ENCODE results near the gene SPI1.

Gene SPI1

DNA sequence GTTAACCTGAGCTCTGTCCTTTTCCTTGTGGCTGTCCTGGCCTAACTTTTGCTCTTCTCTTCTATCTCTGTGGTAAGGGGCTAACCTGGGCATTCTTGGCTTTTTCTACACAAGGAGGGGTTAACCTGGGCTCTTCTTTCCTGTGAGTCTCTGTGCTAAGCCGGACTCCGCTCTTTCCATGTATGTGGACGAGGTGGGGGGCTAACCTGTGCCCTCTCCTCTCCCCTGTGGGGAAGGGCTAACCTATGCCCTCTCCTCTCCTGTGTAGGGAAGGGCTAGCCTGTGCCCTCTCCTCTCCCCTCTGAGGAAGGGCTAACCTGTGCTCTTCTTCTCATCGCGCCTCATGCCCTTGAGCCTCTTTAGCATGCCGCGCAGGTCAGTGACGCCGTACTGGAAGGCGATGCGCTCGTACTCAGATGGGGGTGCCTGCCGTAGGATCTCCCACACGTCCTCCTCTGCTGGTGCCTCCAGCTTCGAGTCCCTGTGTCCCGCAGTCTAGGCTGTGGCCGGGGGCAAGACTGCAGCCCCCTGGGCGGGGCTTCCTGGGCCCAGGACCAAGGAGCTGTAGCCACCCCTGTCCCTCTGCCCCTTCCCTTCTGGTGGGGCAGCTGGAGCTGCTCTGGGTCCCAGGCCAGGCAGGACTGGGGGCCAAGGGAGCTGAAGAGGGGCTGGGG lies 32.3 kb downstream of the SPI1 start:
- no peaks in the 10 kb centered on the region for H3K79me2 ChIP-seq (ENCODE audit: control insufficient read depth, low read length)
- no peak overlapping the region for H3K4me2 ChIP-seq (ENCODE audit: low read length)
- H3K9me2 ChIP-seq (replicated peaks; ENCODE audit: control insufficient read depth, low read length) = no peaks in the 10 kb centered on the region
- H3K9me3 ChIP-seq (ENCODE audit: control insufficient read depth, insufficient read depth, low read length) = no peaks in the 10 kb centered on the region
- TF ChIP-seq, protein P1, sequence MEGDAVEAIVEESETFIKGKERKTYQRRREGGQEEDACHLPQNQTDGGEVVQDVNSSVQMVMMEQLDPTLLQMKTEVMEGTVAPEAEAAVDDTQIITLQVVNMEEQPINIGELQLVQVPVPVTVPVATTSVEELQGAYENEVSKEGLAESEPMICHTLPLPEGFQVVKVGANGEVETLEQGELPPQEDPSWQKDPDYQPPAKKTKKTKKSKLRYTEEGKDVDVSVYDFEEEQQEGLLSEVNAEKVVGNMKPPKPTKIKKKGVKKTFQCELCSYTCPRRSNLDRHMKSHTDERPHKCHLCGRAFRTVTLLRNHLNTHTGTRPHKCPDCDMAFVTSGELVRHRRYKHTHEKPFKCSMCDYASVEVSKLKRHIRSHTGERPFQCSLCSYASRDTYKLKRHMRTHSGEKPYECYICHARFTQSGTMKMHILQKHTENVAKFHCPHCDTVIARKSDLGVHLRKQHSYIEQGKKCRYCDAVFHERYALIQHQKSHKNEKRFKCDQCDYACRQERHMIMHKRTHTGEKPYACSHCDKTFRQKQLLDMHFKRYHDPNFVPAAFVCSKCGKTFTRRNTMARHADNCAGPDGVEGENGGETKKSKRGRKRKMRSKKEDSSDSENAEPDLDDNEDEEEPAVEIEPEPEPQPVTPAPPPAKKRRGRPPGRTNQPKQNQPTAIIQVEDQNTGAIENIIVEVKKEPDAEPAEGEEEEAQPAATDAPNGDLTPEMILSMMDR (IDR thresholded peaks at IDR 0.05; ENCODE audit: low read depth, low read length, poor library complexity, severe bottlenecking) = no peak
- no peak for TF ChIP-seq EZH2phosphoT487 (IDR thresholded peaks at IDR 0.05; ENCODE audit: borderline replicate concordance, low read length)
- no peaks in the 10 kb centered on the region for H3K36me3 ChIP-seq (ENCODE audit: control insufficient read depth, low read length)
- H3K4me3 ChIP-seq (ENCODE audit: low read length) = no peak overlapping the region
- H3K27me3 ChIP-seq (ENCODE audit: control insufficient read depth, low read length) = no peaks in the 10 kb centered on the region
- no peak overlapping the region for H3K27ac ChIP-seq (ENCODE audit: low read depth, low read length)
- no peaks in the 10 kb centered on the region for H3K4me1 ChIP-seq (ENCODE audit: control insufficient read depth, low read length)
- H4K20me1 ChIP-seq (ENCODE audit: control insufficient read depth, insufficient read depth, low read depth, low read length) = no peaks in the 10 kb centered on the region
- H3F3A ChIP-seq (ENCODE audit: control insufficient read depth, insufficient read depth) = no peaks in the 10 kb centered on the region

DNA sequence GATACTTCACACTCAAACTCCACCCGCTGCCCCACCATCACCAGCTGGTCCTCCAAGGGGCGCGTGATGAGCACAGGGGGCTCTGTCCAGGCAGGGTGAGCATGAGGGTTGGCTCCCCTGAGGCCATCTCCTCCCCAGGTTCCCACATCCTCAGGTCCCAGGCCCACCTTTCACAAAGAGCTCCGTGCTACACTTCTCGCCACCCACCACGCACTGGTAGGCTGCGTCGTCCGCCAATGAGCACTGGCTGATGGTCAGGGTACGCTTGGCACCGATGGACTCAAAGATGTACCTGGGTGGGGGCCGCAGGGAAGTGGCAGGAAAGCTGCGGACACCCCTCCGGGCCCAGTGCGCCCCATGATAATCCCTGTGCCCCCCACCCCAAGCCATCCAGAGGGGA lies 35.5 kb downstream of the SPI1 start:
- H3K79me2 ChIP-seq (ENCODE audit: control insufficient read depth, low read length) = no peaks in the 10 kb centered on the region
- H4K20me1 ChIP-seq (ENCODE audit: control insufficient read depth, insufficient read depth, low read depth, low read length) = no peaks in the 10 kb centered on the region
- no peaks in the 10 kb centered on the region for H3K9me2 ChIP-seq (replicated peaks; ENCODE audit: control insufficient read depth, low read length)
- H3K27me3 ChIP-seq (ENCODE audit: control insufficient read depth, low read length) = no peaks in the 10 kb centered on the region
- no peaks in the 10 kb centered on the region for H3K9me3 ChIP-seq (ENCODE audit: control insufficient read depth, insufficient read depth, low read length)
- TF ChIP-seq, protein P1 (IDR thresholded peaks at IDR 0.05; ENCODE audit: low read depth, low read length, poor library complexity, severe bottlenecking) = no peak
- TF ChIP-seq EZH2phosphoT487 (IDR thresholded peaks at IDR 0.05; ENCODE audit: borderline replicate concordance, low read length) = no peak
- no peak overlapping the region for H3K4me2 ChIP-seq (ENCODE audit: low read length)
- H3K4me1 ChIP-seq (ENCODE audit: control insufficient read depth, low read length) = no peaks in the 10 kb centered on the region
- H3F3A ChIP-seq (ENCODE audit: control insufficient read depth, insufficient read depth) = no peaks in the 10 kb centered on the region
- H3K36me3 ChIP-seq (ENCODE audit: control insufficient read depth, low read length) = no peaks in the 10 kb centered on the region
- H3K4me3 ChIP-seq (ENCODE audit: low read length) = no peak overlapping the region
- no peak overlapping the region for H3K27ac ChIP-seq (ENCODE audit: low read depth, low read length)

DNA sequence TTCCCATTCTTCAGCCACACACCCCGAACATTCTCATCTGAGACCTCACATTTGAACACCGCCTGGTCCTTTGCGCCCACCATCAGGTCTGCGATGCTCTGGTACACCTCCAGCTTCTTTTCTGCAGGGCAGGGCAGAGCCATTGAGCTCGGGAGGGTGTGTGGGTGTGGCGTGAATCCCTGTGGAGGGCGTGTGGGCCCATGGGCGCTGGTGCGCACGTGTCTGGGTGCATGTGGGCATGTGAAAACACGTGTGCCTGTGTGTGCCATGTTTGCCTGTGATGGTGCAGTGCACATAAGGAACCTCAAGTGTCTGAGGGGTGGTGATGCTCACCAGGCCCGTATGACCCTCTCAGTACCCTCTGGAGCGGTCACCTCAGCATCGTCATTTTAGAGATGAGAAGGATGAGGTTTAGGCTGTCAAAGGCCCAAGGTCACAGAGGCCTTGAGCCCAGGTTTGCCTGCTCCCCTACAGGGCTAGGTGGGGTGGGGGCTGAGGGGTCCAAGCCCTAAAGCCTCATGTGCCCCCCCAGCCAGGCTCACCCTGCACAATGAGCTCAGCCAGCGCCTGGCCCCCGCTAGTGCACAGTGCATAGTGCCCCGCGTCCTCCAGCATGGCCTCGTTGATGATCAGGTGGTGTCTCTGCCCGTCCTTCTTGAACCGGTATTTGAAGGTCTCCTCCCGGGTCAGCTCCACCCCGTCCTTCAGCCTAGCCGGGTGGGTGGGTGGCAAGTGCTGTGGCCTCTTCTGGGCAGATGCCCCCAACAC lies 36.1 kb downstream of the SPI1 start:
- no peak overlapping the region for H3K4me3 ChIP-seq (ENCODE audit: low read length)
- TF ChIP-seq EZH2phosphoT487 (IDR thresholded peaks at IDR 0.05; ENCODE audit: borderline replicate concordance, low read length) = no peak
- TF ChIP-seq, protein P1 (IDR thresholded peaks at IDR 0.05; ENCODE audit: low read depth, low read length, poor library complexity, severe bottlenecking) = no peak
- no peaks in the 10 kb centered on the region for H3K79me2 ChIP-seq (ENCODE audit: control insufficient read depth, low read length)
- no peaks in the 10 kb centered on the region for H3F3A ChIP-seq (ENCODE audit: control insufficient read depth, insufficient read depth)
- no peak overlapping the region for H3K4me2 ChIP-seq (ENCODE audit: low read length)
- H3K27ac ChIP-seq (ENCODE audit: low read depth, low read length) = no peak overlapping the region
- H3K9me2 ChIP-seq (replicated peaks; ENCODE audit: control insufficient read depth, low read length) = no peaks in the 10 kb centered on the region
- no peaks in the 10 kb centered on the region for H3K4me1 ChIP-seq (ENCODE audit: control insufficient read depth, low read length)
- no peaks in the 10 kb centered on the region for H3K27me3 ChIP-seq (ENCODE audit: control insufficient read depth, low read length)
- no peaks in the 10 kb centered on the region for H3K36me3 ChIP-seq (ENCODE audit: control insufficient read depth, low read length)
- H3K9me3 ChIP-seq (ENCODE audit: control insufficient read depth, insufficient read depth, low read length) = no peaks in the 10 kb centered on the region
- H4K20me1 ChIP-seq (ENCODE audit: control insufficient read depth, insufficient read depth, low read depth, low read length) = no peaks in the 10 kb centered on the region

Data from DOHH2 (cell line).